GM12878 (cell line): Measurements from ENCODE around the gene DMXL1. TPM values are rescaled to one million over a fixed set of nuclear protein-coding genes. Genes with fewer than 3 reads are reported as not detected.

Experiments used
- ATAC-seq: fragments of 200-7000 bp; cut with Tn5 transposase; 3 replicates; pipeline ENCODE4 v1.9.1; 2020; ENCODE audit warnings: mild to moderate bottlenecking, moderate library complexity
- BruUV-seq: library from RNA; stranded (reverse); fragments of 400-500 nt; replicated peaks from 2 replicates; lab custom pipeline; 2021; lab: Mats Ljungman, UMichigan
- CTCF ChIA-PET: fragments of 300-600 bp; sonication (Branson Sonifier 250); formaldehyde crosslinking; extraction: SDS; loops from one replicate; lab custom pipeline; 2021; ENCODE audit warnings: inconsistent platforms; lab: Yijun Ruan, JAX
- POLR2A ChIA-PET: fragments of 350-600 bp; formaldehyde crosslinking; extraction: SDS; loops from one replicate; lab custom pipeline; 2021; ENCODE audit warnings: inconsistent platforms; lab: Charles Lee
- RAD21 ChIA-PET: fragments of 300-600 bp; sonication (Branson Sonifier 250); formaldehyde crosslinking; loops from one replicate; lab custom pipeline; 2023; ENCODE audit warnings: antibody characterized with exemption; ENCODE audit not compliant: unreplicated experiment; lab: Charles Lee
- SMC1A ChIA-PET: fragments of 300-600 bp; sonication (Branson Sonifier 250); formaldehyde crosslinking; loops from one replicate; lab custom pipeline; 2023; ENCODE audit not compliant: unreplicated experiment, uncharacterized antibody; lab: Charles Lee
- DNase-seq: peaks from one replicate; pipeline ENCODE4 v3.0.0-alpha.2; 2011; ENCODE audit warnings: low read depth, low spot score
- FAIRE-seq: peaks from 3 replicates; lab custom pipeline; 2011; peaks lifted over from hg19 to GRCh38; lab: Jason Lieb, UNC
- H2AFZ ChIP-seq: 2 replicates; pipeline ENCODE4 v1.6.0; 2011; ENCODE audit warnings: low read depth, low read length, control low read depth; ENCODE audit not compliant: control insufficient read depth
- H3K27ac ChIP-seq: 2 replicates; pipeline ENCODE4 v1.5.1; 2011; ENCODE audit warnings: control low read depth; ENCODE audit not compliant: control insufficient read depth, insufficient read depth
- H3K27me3 ChIP-seq, 2 experiments: replicated peaks in 1 of 2; 2 replicates each; pipeline versions ENCODE4 v1.6.0 to v1.6.1; 2011; ENCODE audit warnings: low read length in 1 of 2; ENCODE audit not compliant: control insufficient read depth in 2 of 2, insufficient read depth in 2 of 2
- H3K36me3 ChIP-seq, 2 experiments: 2 replicates each; pipeline ENCODE4 v1.5.1; 2011; ENCODE audit warnings: low read length in 1 of 2; ENCODE audit not compliant: control insufficient read depth in 2 of 2, insufficient read depth in 2 of 2
- H3K4me1 ChIP-seq: 2 replicates; pipeline ENCODE4 v1.6.1; 2011; ENCODE audit warnings: mild to moderate bottlenecking, low read length, moderate library complexity, mixed read lengths; ENCODE audit not compliant: control insufficient read depth, insufficient read depth
- H3K4me2 ChIP-seq: 2 replicates; pipeline ENCODE4 v1.6.0; 2011; ENCODE audit warnings: control low read depth; ENCODE audit not compliant: control insufficient read depth, insufficient read depth
- H3K4me3 ChIP-seq: fragments of 200-600 bp; sonication (generic); 2 replicates; pipeline ENCODE4 v1.5.1; 2016
- H3K79me2 ChIP-seq: 2 replicates; pipeline ENCODE4 v1.6.0; 2011; ENCODE audit warnings: low read length; ENCODE audit not compliant: control insufficient read depth, insufficient read depth
- H3K9ac ChIP-seq: 2 replicates; pipeline ENCODE4 v1.8.0; 2011; ENCODE audit warnings: low read length, control low read depth, mixed read lengths; ENCODE audit not compliant: control insufficient read depth, insufficient read depth
- H3K9me3 ChIP-seq: replicated peaks from 3 replicates; pipeline ENCODE4 v1.5.1; 2011; ENCODE audit warnings: mild to moderate bottlenecking, low read length; ENCODE audit not compliant: control insufficient read depth, insufficient read depth
- H4K20me1 ChIP-seq: 2 replicates; pipeline ENCODE4 v1.6.0; 2011; ENCODE audit not compliant: control insufficient read depth, insufficient read depth
- HCFC1 ChIP-seq: fragments of 150-350 bp; IDR thresholded peaks from 2 replicates; pipeline ENCODE4 v1.6.1; 2014; ENCODE audit warnings: low read length
- JUNB ChIP-seq: IDR thresholded peaks from 2 replicates; pipeline ENCODE4 v1.6.1; 2016; ENCODE audit warnings: antibody characterized with exemption, mild to moderate bottlenecking
- KAT2A ChIP-seq: conservative IDR thresholded peaks from 2 replicates; pipeline ENCODE4 v1.6.1; 2011; ENCODE audit warnings: low read depth, low read length; ENCODE audit not compliant: control insufficient read depth
- KLF5 ChIP-seq: fragments of 450-650 bp; IDR thresholded peaks from 2 replicates; pipeline ENCODE4 v1.6.1; 2014; ENCODE audit warnings: mild to moderate bottlenecking; ENCODE audit not compliant: partially characterized antibody
- MXI1 ChIP-seq: fragments of 150-350 bp; IDR thresholded peaks from 2 replicates; pipeline ENCODE4 v1.6.1; 2011; ENCODE audit warnings: low read depth, mild to moderate bottlenecking, inconsistent platforms, low read length, improper control_type of control experiment
- NFYA ChIP-seq: IDR thresholded peaks from 2 replicates; pipeline ENCODE4 v1.6.1; 2011; ENCODE audit warnings: low read depth, mild to moderate bottlenecking, low read length, improper control_type of control experiment, borderline replicate concordance
- PAX8 ChIP-seq: fragments of 450-650 bp; IDR thresholded peaks from 2 replicates; pipeline ENCODE4 v1.6.1; 2017; ENCODE audit warnings: mild to moderate bottlenecking, moderate library complexity
- REST ChIP-seq: IDR thresholded peaks from 2 replicates; pipeline ENCODE4 v1.6.1; 2012; ENCODE audit warnings: mild to moderate bottlenecking, low read depth, low read length
- SREBF1 ChIP-seq: IDR thresholded peaks from 2 replicates; pipeline ENCODE4 v1.6.1; 2012; ENCODE audit warnings: mild to moderate bottlenecking, low read length
- TBL1XR1 ChIP-seq: IDR thresholded peaks from 2 replicates; pipeline ENCODE4 v1.6.1; 2012; ENCODE audit warnings: low read depth, low read length, improper control_type of control experiment
- YY1 ChIP-seq: IDR thresholded peaks from 2 replicates; pipeline ENCODE4 v1.6.1; 2011; ENCODE audit warnings: low read depth, mild to moderate bottlenecking, low read length
- ZNF217 ChIP-seq: fragments of 450-650 bp; IDR thresholded peaks from 2 replicates; pipeline ENCODE4 v1.6.1; 2017; ENCODE audit warnings: antibody characterized with exemption, mild to moderate bottlenecking
- WGBS: methylation state at CpG from one replicate; pipeline ENCODE4 v1.1.6; 2016; ENCODE audit warnings: low lambda C conversion rate; ENCODE audit not compliant: insufficient replicate concordance, insufficient coverage; ENCODE audit errors: missing lambda C conversion rate; 5-methylcytosine and 5-hydroxymethylcytosine counted together
- in situ Hi-C: fragments of 300-500 bp; cut with MboI; formaldehyde crosslinking; loops from 9 replicates; pipeline ENCODE4 v1.14.3; 2018; ENCODE audit warnings: mixed read lengths
- intact Hi-C: fragments of 100-400 bp; cut with micrococcal nuclease; formaldehyde crosslinking; loops from one replicate; pipeline ENCODE4 v1.14.2; 2022; ENCODE audit not compliant: unreplicated experiment
- polyA plus RNA-seq, 11 experiments: library from polyadenylated mRNA; depleted of rRNA in 4 of 11; unstranded in 6 of 11; stranded (reverse) in 5 of 11; fragments of >200 nt; fragmentation: Nextera tagmentation in 4 of 11; fragmentation: Illumina TruSeq in 1 of 11; extraction: Ambion mirVana in 4 of 11; extraction: Trizol in 1 of 11; gene quantifications; 1 replicate in 1 of 11; 2 replicates in 10 of 11; pipeline versions ENCODE4 v1.2.1 to v1.2.3, GENCODE V29; 2011 to 2016; ENCODE audit warnings: inconsistent platforms in 2 of 11, missing spikeins in 2 of 11, low read depth in 1 of 11
- total RNA-seq, 4 experiments: library from RNA; depleted of rRNA in 3 of 4; stranded (reverse); fragments of >200 nt in 3 of 4; fragmentation: Illumina TruSeq in 1 of 4; extraction: Trizol in 1 of 4; gene quantifications; 2 replicates each; pipeline versions ENCODE4 v1.2.1 to v1.2.3, GENCODE V29; 2013 to 2021
- TF ChIP-seq, protein P1 (sequence below): fragments of 450-650 bp; IDR thresholded peaks from 2 replicates; pipeline ENCODE4 v1.6.1; 2016; ENCODE audit warnings: mild to moderate bottlenecking
- TF ChIP-seq, protein P2 (sequence below): fragments of 450-650 bp; IDR thresholded peaks from 2 replicates; pipeline ENCODE4 v1.6.1; 2017; ENCODE audit warnings: mild to moderate bottlenecking, moderate library complexity

DMXL1 gene
- total and polyA plus RNA-seq, 10 of the 15 experiments (the other 5 are each of a cell fraction or from before 2014, with no cell fraction given): 9.1 to 67.7 (median 34.1) TPM

- FAIRE-seq (no peak), ATAC-seq (peak; percentile 9; the same call in 1 of the 3 replicates), DNase-seq (no peak)
- Histone ChIP-seq H3K9me3 (no peaks in the 10 kb centered on the region; the same call in 2 of the 3 replicates), H4K20me1 (no peaks in the 10 kb centered on the region), H3K27ac (peak overlapping the region; percentile 70), H3K79me2 (peaks cover 94% of the 10 kb centered on the region), H3K4me2 (peak overlapping the region; percentile 56), H3K4me3 (0 out of 2 replicates have a peak overlapping the region, but pooled peaks have one; percentile 18), H3K27me3 (no peaks in the 10 kb centered on the region), H3K4me1 (peaks cover 24% of the 10 kb centered on the region; the same call in 1 of the 2 replicates), H3K36me3 (peaks cover 1 to 3% of the 10 kb centered on the region in 2 experiments; a peak in 3 of 4 replicates), H2AFZ (no peak overlapping the region), H3K9ac (no peak overlapping the region)
- POLR2A ChIA-PET: interaction anchor here (0.7 to 1.6 kb wide), 3 partner anchors 45 to 56 kb away, joined by 3 to 4 read pairs (median 4); no protein-coding TSS in a partner anchor
- SMC1A ChIA-PET: interaction anchor here (0.8 to 3.7 kb wide), 11 partner anchors 7 to 321 kb away, joined by 3 to 19 read pairs (median 3); partner anchors contain the start of gene DMXL1
- CTCF ChIA-PET: interaction anchor here (0.6 to 2.6 kb wide), 9 partner anchors 19 to 357 kb away, joined by 3 to 10 read pairs (median 4); partner anchors contain the start of gene DTWD2
- intact Hi-C loops (loop anchor here (10.0 kb wide), 1 partner anchor 353 kb away; no protein-coding TSS in a partner anchor), in situ Hi-C loops (loop anchor here (5.0 kb wide), 1 partner anchor 334 kb away; no protein-coding TSS in a partner anchor)
- TF ChIP-seq KLF5 (no peak), HCFC1 (no peak), JUNB (no peak), TBL1XR1 (no peak), ZNF217 (no peak), KAT2A (no peak), SREBF1 (no peak), YY1 (no peak), NFYA (no peak), PAX8 (no peak), REST (no peak), MXI1 (no peak)
- TF ChIP-seq, protein P1, sequence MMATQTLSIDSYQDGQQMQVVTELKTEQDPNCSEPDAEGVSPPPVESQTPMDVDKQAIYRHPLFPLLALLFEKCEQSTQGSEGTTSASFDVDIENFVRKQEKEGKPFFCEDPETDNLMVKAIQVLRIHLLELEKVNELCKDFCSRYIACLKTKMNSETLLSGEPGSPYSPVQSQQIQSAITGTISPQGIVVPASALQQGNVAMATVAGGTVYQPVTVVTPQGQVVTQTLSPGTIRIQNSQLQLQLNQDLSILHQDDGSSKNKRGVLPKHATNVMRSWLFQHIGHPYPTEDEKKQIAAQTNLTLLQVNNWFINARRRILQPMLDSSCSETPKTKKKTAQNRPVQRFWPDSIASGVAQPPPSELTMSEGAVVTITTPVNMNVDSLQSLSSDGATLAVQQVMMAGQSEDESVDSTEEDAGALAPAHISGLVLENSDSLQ: no peak
- TF ChIP-seq, protein P2, sequence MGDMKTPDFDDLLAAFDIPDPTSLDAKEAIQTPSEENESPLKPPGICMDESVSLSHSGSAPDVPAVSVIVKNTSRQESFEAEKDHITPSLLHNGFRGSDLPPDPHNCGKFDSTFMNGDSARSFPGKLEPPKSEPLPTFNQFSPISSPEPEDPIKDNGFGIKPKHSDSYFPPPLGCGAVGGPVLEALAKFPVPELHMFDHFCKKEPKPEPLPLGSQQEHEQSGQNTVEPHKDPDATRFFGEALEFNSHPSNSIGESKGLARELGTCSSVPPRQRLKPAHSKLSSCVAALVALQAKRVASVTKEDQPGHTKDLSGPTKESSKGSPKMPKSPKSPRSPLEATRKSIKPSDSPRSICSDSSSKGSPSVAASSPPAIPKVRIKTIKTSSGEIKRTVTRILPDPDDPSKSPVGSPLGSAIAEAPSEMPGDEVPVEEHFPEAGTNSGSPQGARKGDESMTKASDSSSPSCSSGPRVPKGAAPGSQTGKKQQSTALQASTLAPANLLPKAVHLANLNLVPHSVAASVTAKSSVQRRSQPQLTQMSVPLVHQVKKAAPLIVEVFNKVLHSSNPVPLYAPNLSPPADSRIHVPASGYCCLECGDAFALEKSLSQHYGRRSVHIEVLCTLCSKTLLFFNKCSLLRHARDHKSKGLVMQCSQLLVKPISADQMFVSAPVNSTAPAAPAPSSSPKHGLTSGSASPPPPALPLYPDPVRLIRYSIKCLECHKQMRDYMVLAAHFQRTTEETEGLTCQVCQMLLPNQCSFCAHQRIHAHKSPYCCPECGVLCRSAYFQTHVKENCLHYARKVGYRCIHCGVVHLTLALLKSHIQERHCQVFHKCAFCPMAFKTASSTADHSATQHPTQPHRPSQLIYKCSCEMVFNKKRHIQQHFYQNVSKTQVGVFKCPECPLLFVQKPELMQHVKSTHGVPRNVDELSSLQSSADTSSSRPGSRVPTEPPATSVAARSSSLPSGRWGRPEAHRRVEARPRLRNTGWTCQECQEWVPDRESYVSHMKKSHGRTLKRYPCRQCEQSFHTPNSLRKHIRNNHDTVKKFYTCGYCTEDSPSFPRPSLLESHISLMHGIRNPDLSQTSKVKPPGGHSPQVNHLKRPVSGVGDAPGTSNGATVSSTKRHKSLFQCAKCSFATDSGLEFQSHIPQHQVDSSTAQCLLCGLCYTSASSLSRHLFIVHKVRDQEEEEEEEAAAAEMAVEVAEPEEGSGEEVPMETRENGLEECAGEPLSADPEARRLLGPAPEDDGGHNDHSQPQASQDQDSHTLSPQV: no peak
- RAD21 ChIA-PET: interaction anchor here (0.8 to 1.6 kb wide), 3 partner anchors 8 to 332 kb away, joined by 3 to 5 read pairs (median 3); partner anchors contain the start of genes DMXL1 and DTWD2
- BruUV-seq: no TSS peak
- WGBS: 90% methylated on average over 1 of the region's 1 CpG
These were observed 7.4 kb downstream of the DMXL1 start for GRCh38 chr5:119078071-119078846.
